GM23248 (cell line): ENCODE measurements around the gene PARG. TPM values are rescaled to one million over a fixed set of nuclear protein-coding genes. Genes with fewer than 3 reads are reported as not detected.

Experiments
- DNase-seq: peaks from one replicate; pipeline ENCODE4 v3.0.0-alpha.2; 2015
- H2AFZ ChIP-seq: fragments of 200-600 bp; sonication (generic); 2 replicates; pipeline ENCODE4 v1.6.1; 2016; ENCODE audit warnings: antibody characterized with exemption
- H3F3A ChIP-seq: fragments of 200-600 bp; sonication (generic); 2 replicates; pipeline ENCODE4 v1.6.1; 2016; ENCODE audit warnings: mild to moderate bottlenecking, antibody characterized with exemption, mixed run types; ENCODE audit not compliant: insufficient read depth
- H3K27ac ChIP-seq: fragments of 200-600 bp; sonication (generic); 2 replicates; pipeline ENCODE4 v1.5.1; 2016; ENCODE audit warnings: mild to moderate bottlenecking
- H3K27me3 ChIP-seq: fragments of 200-600 bp; sonication (generic); replicated peaks from 2 replicates; pipeline ENCODE4 v1.6.1; 2016; ENCODE audit warnings: mild to moderate bottlenecking; ENCODE audit not compliant: insufficient read depth
- H3K36me3 ChIP-seq: fragments of 200-600 bp; sonication (generic); 2 replicates; pipeline ENCODE4 v1.6.1; 2016; ENCODE audit warnings: low read depth, mild to moderate bottlenecking
- H3K4me1 ChIP-seq: fragments of 200-600 bp; sonication (generic); 2 replicates; pipeline ENCODE4 v1.6.1; 2016; ENCODE audit warnings: mild to moderate bottlenecking; ENCODE audit not compliant: insufficient read depth
- H3K4me2 ChIP-seq: fragments of 200-600 bp; sonication (generic); one replicate; pipeline ENCODE4 v1.6.1; 2016; ENCODE audit warnings: mild to moderate bottlenecking; ENCODE audit not compliant: unreplicated experiment
- H3K4me3 ChIP-seq: fragments of 200-600 bp; sonication (generic); 2 replicates; pipeline ENCODE4 v1.5.1; 2016; ENCODE audit warnings: mild to moderate bottlenecking
- H3K79me2 ChIP-seq: fragments of 200-600 bp; sonication (generic); 2 replicates; pipeline ENCODE4 v1.6.1; 2016; ENCODE audit warnings: mild to moderate bottlenecking; ENCODE audit not compliant: insufficient read depth
- H3K9ac ChIP-seq: fragments of 200-600 bp; sonication (generic); 2 replicates; pipeline ENCODE4 v1.6.1; 2016; ENCODE audit warnings: mild to moderate bottlenecking
- H3K9me2 ChIP-seq: fragments of 200-600 bp; sonication (generic); 2 replicates; pipeline ENCODE4 v1.6.1; 2016; ENCODE audit warnings: mixed run types, mild to moderate bottlenecking, moderate library complexity; ENCODE audit not compliant: insufficient read depth
- H3K9me3 ChIP-seq: fragments of 200-600 bp; sonication (generic); one replicate; pipeline ENCODE4 v1.6.1; 2017; ENCODE audit warnings: low read depth
- H4K20me1 ChIP-seq: fragments of 200-600 bp; sonication (generic); 2 replicates; pipeline ENCODE4 v1.6.0; 2016; ENCODE audit not compliant: insufficient read depth
- EZH2 ChIP-seq: fragments of 200-600 bp; sonication (generic); IDR thresholded peaks from 2 replicates; pipeline ENCODE4 v1.6.1; 2018; ENCODE audit warnings: antibody characterized with exemption, mild to moderate bottlenecking; ENCODE audit not compliant: insufficient read depth, poor library complexity, severe bottlenecking
- EZH2phosphoT487 ChIP-seq: fragments of 200-600 bp; sonication (generic); IDR thresholded peaks from 2 replicates; pipeline ENCODE4 v1.6.1; 2018; ENCODE audit warnings: antibody characterized with exemption, moderate library complexity, mild to moderate bottlenecking, low read depth; ENCODE audit not compliant: insufficient read depth
- WGBS, 2 experiments: methylation state at CpG; one replicate each; pipeline ENCODE4 v1.1.6; 2015 to 2017; ENCODE audit warnings: low lambda C conversion rate in 2 of 2, low coverage in 1 of 2; ENCODE audit errors: missing lambda C conversion rate in 2 of 2; 5-methylcytosine and 5-hydroxymethylcytosine counted together
- in situ Hi-C: fragments of 300-500 bp; cut with MboI; formaldehyde crosslinking; loops from 2 replicates; pipeline ENCODE4 v1.15.0; 2020
- polyA plus RNA-seq: library from polyadenylated mRNA; unstranded; fragments of >200 nt; fragmentation: Nextera tagmentation; extraction: Ambion mirVana; gene quantifications from 2 replicates; pipeline ENCODE4 v1.2.1, GENCODE V29; 2016
- total RNA-seq: library from RNA; depleted of rRNA; stranded (reverse); fragments of >200 nt; shearing (Covaris generic); gene quantifications from 2 replicates; pipeline ENCODE4 v1.2.3, GENCODE V29; 2014

Gene PARG
- total and polyA plus RNA-seq, 2 experiments from 2014 or later = 15.0 to 26.0 TPM

DNA sequence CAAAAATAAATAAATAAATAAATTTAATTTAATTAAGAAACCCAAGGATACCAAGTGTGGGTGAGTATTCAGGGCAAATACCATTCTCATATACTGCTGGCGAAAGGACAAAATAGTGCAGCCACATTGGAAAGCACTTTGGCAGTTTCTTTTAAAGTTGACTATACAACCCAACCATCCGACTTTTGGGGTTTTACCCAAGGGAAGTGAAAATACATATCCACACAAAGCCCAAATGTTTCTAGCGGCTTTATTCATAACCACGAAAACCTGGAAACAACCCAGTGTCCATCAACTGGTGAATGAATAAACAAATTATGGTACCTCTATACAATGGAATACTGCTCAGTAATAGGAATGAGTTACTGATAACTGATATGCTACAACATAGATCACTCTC, 143.6 kb downstream of the PARG start:
- no peaks in the 10 kb centered on the region for H3K79me2 ChIP-seq
- no peaks in the 10 kb centered on the region for H4K20me1 ChIP-seq
- H2AFZ ChIP-seq = no peak overlapping the region
- no peak overlapping the region for H3K9ac ChIP-seq
- DNase-seq = no peak
- H3K9me3 ChIP-seq = no peaks in the 10 kb centered on the region
- in situ Hi-C loops = no loop called here
- no peaks in the 10 kb centered on the region for H3K4me1 ChIP-seq
- H3K27me3 ChIP-seq = no peaks in the 10 kb centered on the region
- H3K4me3 ChIP-seq = no peak overlapping the region
- H3K27ac ChIP-seq = no peak overlapping the region
- TF ChIP-seq EZH2phosphoT487 (no peak), EZH2 (no peak)
- H3K36me3 ChIP-seq = no peaks in the 10 kb centered on the region
- H3F3A ChIP-seq = no peaks in the 10 kb centered on the region
- 42 to 46% methylated on average over 4 of the region's 4 CpGs for WGBS, 2 experiments
- no peak overlapping the region for H3K4me2 ChIP-seq
- H3K9me2 ChIP-seq = no peaks in the 10 kb centered on the region

DNA sequence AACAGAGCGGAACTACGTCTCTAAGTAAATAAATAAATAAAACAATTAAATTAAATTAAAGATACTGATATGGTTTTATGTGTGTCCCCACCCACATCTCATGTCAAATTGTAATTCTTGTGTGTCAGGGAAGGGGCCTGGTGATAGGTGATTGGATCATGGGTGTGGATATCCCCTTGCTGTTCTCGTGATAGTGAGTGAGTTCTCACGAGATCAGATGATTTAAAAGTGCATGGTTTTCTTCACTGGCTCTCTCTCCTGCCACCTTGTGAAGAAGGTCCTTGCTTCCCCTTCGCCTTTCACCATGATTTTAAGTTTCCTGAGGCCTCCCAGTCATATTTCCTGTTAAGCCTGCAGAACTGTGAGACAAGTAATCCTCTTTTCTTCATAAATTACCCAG, 150.7 kb downstream of the PARG start:
- in situ Hi-C loops = no loop called here
- H3K27me3 ChIP-seq = 0 out of 2 replicates have a peak, but pooled peaks cover 12% of the 10 kb centered on the region
- H3K27ac ChIP-seq = no peak overlapping the region
- no peak overlapping the region for H3K9ac ChIP-seq
- no peak overlapping the region for H3K4me3 ChIP-seq
- no peaks in the 10 kb centered on the region for H3K36me3 ChIP-seq
- 34 to 35% methylated on average over 5 of the region's 5 CpGs for WGBS, 2 experiments
- H3K9me3 ChIP-seq = no peaks in the 10 kb centered on the region
- no peak for DNase-seq
- no peak for TF ChIP-seq EZH2
- no peak for TF ChIP-seq EZH2phosphoT487
- no peak overlapping the region for H3K4me2 ChIP-seq
- H4K20me1 ChIP-seq = no peaks in the 10 kb centered on the region
- no peaks in the 10 kb centered on the region for H3K9me2 ChIP-seq
- no peak overlapping the region for H2AFZ ChIP-seq
- H3F3A ChIP-seq = no peaks in the 10 kb centered on the region
- no peaks in the 10 kb centered on the region for H3K4me1 ChIP-seq
- H3K79me2 ChIP-seq = no peaks in the 10 kb centered on the region

DNA sequence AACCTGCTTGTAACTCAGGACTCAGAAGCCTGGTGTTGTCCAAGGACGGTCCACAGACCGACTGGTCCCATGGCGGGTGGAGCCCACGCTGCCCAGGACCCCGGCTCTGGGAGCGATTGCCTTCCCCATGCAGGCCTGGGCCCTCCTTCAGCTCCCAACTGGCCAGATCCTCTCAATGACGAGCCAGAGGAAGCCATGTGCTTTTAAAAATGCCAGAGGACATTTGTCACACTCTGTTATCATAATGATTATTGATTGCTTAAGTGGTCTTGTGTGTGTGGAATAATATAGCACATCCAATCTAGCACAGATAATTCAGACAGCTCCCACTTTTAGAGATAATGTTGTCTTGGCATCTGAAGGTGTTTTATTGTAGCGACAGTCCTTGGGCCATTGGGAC, 157.1 kb downstream of the PARG start:
- H3K9ac ChIP-seq = no peak overlapping the region
- in situ Hi-C loops = no loop called here
- no peaks in the 10 kb centered on the region for H3K36me3 ChIP-seq
- no peak overlapping the region for H2AFZ ChIP-seq
- H3K4me2 ChIP-seq = no peak overlapping the region
- no peaks in the 10 kb centered on the region for H3K4me1 ChIP-seq
- WGBS, 2 experiments = 30 to 38% methylated on average over 8 of the region's 8 CpGs
- peaks cover 22% of the 10 kb centered on the region for H3K27me3 ChIP-seq
- H3K27ac ChIP-seq = no peak overlapping the region
- no peaks in the 10 kb centered on the region for H3K79me2 ChIP-seq
- H3K9me3 ChIP-seq = no peaks in the 10 kb centered on the region
- no peak for DNase-seq
- H3F3A ChIP-seq = no peaks in the 10 kb centered on the region
- no peak overlapping the region for H3K4me3 ChIP-seq
- no peaks in the 10 kb centered on the region for H3K9me2 ChIP-seq
- TF ChIP-seq EZH2phosphoT487 = no peak
- no peak for TF ChIP-seq EZH2
- no peaks in the 10 kb centered on the region for H4K20me1 ChIP-seq

DNA sequence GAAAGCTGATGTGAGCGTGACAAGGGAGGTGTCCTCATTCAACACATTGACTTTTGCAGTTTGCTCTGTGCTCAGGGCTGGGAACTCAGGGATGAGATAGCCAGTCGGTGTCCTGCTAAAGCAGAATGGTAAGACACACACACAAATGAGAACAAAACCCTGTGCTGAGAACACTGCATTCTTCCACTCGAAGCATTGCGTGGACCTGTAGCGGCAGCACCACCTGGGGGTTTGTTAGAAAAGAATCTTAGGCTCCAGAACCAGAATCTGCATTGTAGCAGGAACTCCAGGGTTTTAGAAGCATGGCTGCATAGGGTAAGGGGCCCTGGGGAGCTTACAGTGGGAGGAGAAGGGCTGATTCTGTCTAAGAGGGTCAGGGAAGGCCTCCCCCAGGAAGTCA, 158.2 kb downstream of the PARG start:
- DNase-seq = no peak
- Histone ChIP-seq H3K27me3 (peaks cover 22% of the 10 kb centered on the region), H3K9ac (no peak overlapping the region), H4K20me1 (no peaks in the 10 kb centered on the region), H2AFZ (no peak overlapping the region), H3K79me2 (no peaks in the 10 kb centered on the region), H3F3A (no peaks in the 10 kb centered on the region), H3K9me3 (no peaks in the 10 kb centered on the region), H3K27ac (no peak overlapping the region), H3K4me3 (no peak overlapping the region), H3K9me2 (no peaks in the 10 kb centered on the region), H3K4me2 (no peak overlapping the region), H3K36me3 (no peaks in the 10 kb centered on the region), H3K4me1 (no peaks in the 10 kb centered on the region)
- 33 to 40% methylated on average over 4 to 5 of the region's 5 CpGs for WGBS, 2 experiments
- in situ Hi-C loops = no loop called here
- TF ChIP-seq EZH2 = no peak
- TF ChIP-seq EZH2phosphoT487 = no peak

DNA sequence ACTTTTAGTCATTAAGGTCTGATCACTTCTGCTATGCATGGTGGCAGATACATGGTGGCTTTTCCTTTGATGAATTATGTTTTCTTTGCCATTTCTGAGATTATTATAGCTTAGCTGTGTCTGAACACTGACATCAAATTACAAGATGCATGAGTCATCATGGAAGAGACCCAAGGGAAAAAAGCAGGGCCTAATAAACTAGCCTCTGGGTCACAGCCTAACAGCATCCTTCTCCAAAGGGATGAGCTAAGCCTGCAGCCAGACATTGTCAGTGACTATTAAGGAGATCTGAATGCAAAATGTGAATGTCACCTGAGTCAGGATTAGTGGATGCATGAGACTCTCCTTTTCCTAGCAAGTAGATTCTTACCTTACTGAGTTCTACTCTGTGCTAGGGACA, 160.6 kb downstream of the PARG start:
- H3K36me3 ChIP-seq = no peaks in the 10 kb centered on the region
- peak; percentile 42 for DNase-seq
- no peaks in the 10 kb centered on the region for H3K9me3 ChIP-seq
- TF ChIP-seq EZH2 (no peak), EZH2phosphoT487 (no peak)
- no peaks in the 10 kb centered on the region for H3F3A ChIP-seq
- no peak overlapping the region for H3K4me3 ChIP-seq
- no peaks in the 10 kb centered on the region for H4K20me1 ChIP-seq
- no peaks in the 10 kb centered on the region for H3K79me2 ChIP-seq
- no peak overlapping the region for H3K27ac ChIP-seq
- no peak overlapping the region for H2AFZ ChIP-seq
- H3K4me1 ChIP-seq = no peaks in the 10 kb centered on the region
- H3K4me2 ChIP-seq = no peak overlapping the region
- H3K9me2 ChIP-seq = no peaks in the 10 kb centered on the region
- in situ Hi-C loops = no loop called here
- H3K9ac ChIP-seq = no peak overlapping the region
- H3K27me3 ChIP-seq = peaks cover 27% of the 10 kb centered on the region
